Neural progenitor cell (in vitro differentiated cells): ENCODE results near the gene REEP3. TPM values are rescaled to one million over a fixed set of nuclear protein-coding genes. Genes with fewer than 3 reads are reported as not detected.

Experiments used
- DNase-seq: peaks from one replicate; pipeline ENCODE4 v3.0.0-alpha.2; 2016; ENCODE audit warnings: low spot score
- H2AFZ ChIP-seq: fragments of 200-600 bp; sonication (generic); replicated peaks from 2 replicates; pipeline ENCODE4 v1.6.1; 2016; ENCODE audit warnings: antibody characterized with exemption
- H3F3A ChIP-seq: fragments of 200-600 bp; sonication (generic); 2 replicates; pipeline ENCODE4 v1.6.1; 2016; ENCODE audit warnings: antibody characterized with exemption, low read depth
- H3K27ac ChIP-seq: fragments of 200-600 bp; sonication (generic); 2 replicates; pipeline ENCODE4 v1.5.1; 2016; ENCODE audit warnings: mild to moderate bottlenecking
- H3K27me3 ChIP-seq: fragments of 200-600 bp; sonication (generic); 2 replicates; pipeline ENCODE4 v1.6.1; 2016; ENCODE audit warnings: mild to moderate bottlenecking, moderate library complexity
- H3K36me3 ChIP-seq: fragments of 200-600 bp; sonication (generic); 2 replicates; pipeline ENCODE4 v1.5.1; 2016
- H3K4me1 ChIP-seq: fragments of 200-600 bp; sonication (generic); 2 replicates; pipeline ENCODE4 v1.6.1; 2016; ENCODE audit warnings: mixed run types
- H3K4me2 ChIP-seq: fragments of 200-600 bp; sonication (generic); 2 replicates; pipeline ENCODE4 v1.6.1; 2016
- H3K4me3 ChIP-seq: fragments of 200-600 bp; sonication (generic); 2 replicates; pipeline ENCODE4 v1.5.1; 2016
- H3K79me2 ChIP-seq: fragments of 200-600 bp; sonication (generic); 2 replicates; pipeline ENCODE4 v1.6.1; 2016; ENCODE audit warnings: low read depth
- H3K9ac ChIP-seq: fragments of 200-600 bp; sonication (generic); 2 replicates; pipeline ENCODE4 v1.6.1; 2016
- H3K9me3 ChIP-seq: fragments of 200-600 bp; sonication (generic); 2 replicates; pipeline ENCODE4 v1.5.1; 2016; ENCODE audit warnings: low read depth
- H4K20me1 ChIP-seq: fragments of 200-600 bp; sonication (generic); 2 replicates; pipeline ENCODE4 v1.6.1; 2016; ENCODE audit warnings: low read depth
- H3K27ac Mint-ChIP-seq: 3 replicates; pipeline ENCODE4 v1.8.0; 2021; ENCODE audit warnings: mixed read lengths
- H3K27me3 Mint-ChIP-seq: 2 replicates; pipeline ENCODE4 v1.8.0; 2022; ENCODE audit warnings: low read depth, mild to moderate bottlenecking, inconsistent platforms, moderate library complexity, mixed read lengths; ENCODE audit not compliant: insufficient read depth
- H3K36me3 Mint-ChIP-seq: 3 replicates; pipeline ENCODE4 v1.8.0; 2021; ENCODE audit warnings: mixed read lengths
- H3K4me1 Mint-ChIP-seq: 3 replicates; pipeline ENCODE4 v1.8.0; 2021; ENCODE audit warnings: mixed read lengths
- H3K4me3 Mint-ChIP-seq: 3 replicates; pipeline ENCODE4 v1.8.0; 2021; ENCODE audit warnings: mild to moderate bottlenecking, moderate library complexity, mixed read lengths
- H3K9me3 Mint-ChIP-seq: 3 replicates; pipeline ENCODE4 v1.8.0; 2020; ENCODE audit warnings: mixed read lengths
- CTCF ChIP-seq: fragments of 200-600 bp; sonication (generic); IDR thresholded peaks from 2 replicates; pipeline ENCODE4 v1.5.1; 2017; ENCODE audit warnings: antibody characterized with exemption, mild to moderate bottlenecking
- EZH2 ChIP-seq: fragments of 200-600 bp; sonication (generic); IDR thresholded peaks from 2 replicates; pipeline ENCODE4 v1.6.1; 2017; ENCODE audit warnings: antibody characterized with exemption, mild to moderate bottlenecking, moderate library complexity
- EZH2phosphoT487 ChIP-seq: fragments of 200-600 bp; sonication (generic); IDR thresholded peaks from 2 replicates; pipeline ENCODE4 v1.6.1; 2017; ENCODE audit warnings: antibody characterized with exemption
- total RNA-seq: library from RNA; depleted of rRNA; stranded (reverse); fragments of >200 nt; gene quantifications from 2 replicates; pipeline ENCODE4 v1.2.3, GENCODE V29; 2015; ENCODE audit warnings: low replicate concordance

REEP3 gene
- total RNA-seq, 1 donor from 2014 or later, result 42.0 TPM

- no peak overlapping the region for H3K4me3 Mint-ChIP-seq
- H3K4me1 ChIP-seq, result peaks cover 26% of the 10 kb centered on the region
- H3K4me3 ChIP-seq, result no peak overlapping the region
- H3K9ac ChIP-seq, result no peak overlapping the region
- H3K36me3 ChIP-seq, result no peaks in the 10 kb centered on the region
- no peak overlapping the region for H3K27ac ChIP-seq
- H3K36me3 Mint-ChIP-seq, result no peaks in the 10 kb centered on the region
- H3K9me3 ChIP-seq, result no peaks in the 10 kb centered on the region
- no peaks in the 10 kb centered on the region for H3K27me3 Mint-ChIP-seq
- no peaks in the 10 kb centered on the region for H3K27me3 ChIP-seq
- H4K20me1 ChIP-seq, result peaks cover 46% of the 10 kb centered on the region
- H2AFZ ChIP-seq, result no peak overlapping the region
- DNase-seq, result no peak
- TF ChIP-seq CTCF, result no peak
- TF ChIP-seq EZH2phosphoT487, result no peak
- TF ChIP-seq EZH2, result no peak
- no peak overlapping the region for H3K27ac Mint-ChIP-seq
- peaks cover 25% of the 10 kb centered on the region for H3F3A ChIP-seq
- peaks cover 4% of the 10 kb centered on the region for H3K4me1 Mint-ChIP-seq
- H3K4me2 ChIP-seq, result no peak overlapping the region
- H3K9me3 Mint-ChIP-seq, result no peaks in the 10 kb centered on the region
- H3K79me2 ChIP-seq, result peaks cover 99% of the 10 kb centered on the region
Observed at GRCh38 chr10:63483983-63484382, 37.2 kb upstream of the REEP3 start.

GRCh38 chr10:63487990-63488389, 33.2 kb upstream of the REEP3 start:
- no peak overlapping the region for H2AFZ ChIP-seq
- no peaks in the 10 kb centered on the region for H3K27me3 ChIP-seq
- H3K4me2 ChIP-seq, result no peak overlapping the region
- H3F3A ChIP-seq, result peaks cover 25% of the 10 kb centered on the region
- peaks cover 99% of the 10 kb centered on the region for H3K79me2 ChIP-seq
- H3K9me3 ChIP-seq, result no peaks in the 10 kb centered on the region
- peaks cover 16% of the 10 kb centered on the region for H3K9me3 Mint-ChIP-seq
- no peak overlapping the region for H3K27ac ChIP-seq
- peaks cover 4% of the 10 kb centered on the region for H3K4me1 Mint-ChIP-seq
- peaks cover 26% of the 10 kb centered on the region for H3K4me1 ChIP-seq
- no peak overlapping the region for H3K9ac ChIP-seq
- H3K4me3 ChIP-seq, result no peak overlapping the region
- DNase-seq, result no peak
- no peak overlapping the region for H3K27ac Mint-ChIP-seq
- peaks cover 9% of the 10 kb centered on the region for H3K36me3 Mint-ChIP-seq
- no peak for TF ChIP-seq CTCF
- no peak for TF ChIP-seq EZH2phosphoT487
- H4K20me1 ChIP-seq, result peaks cover 42% of the 10 kb centered on the region
- H3K4me3 Mint-ChIP-seq, result no peak overlapping the region
- no peaks in the 10 kb centered on the region for H3K27me3 Mint-ChIP-seq
- H3K36me3 ChIP-seq, result peaks cover 5% of the 10 kb centered on the region

- no peaks in the 10 kb centered on the region for H3K27me3 ChIP-seq
- Mint-ChIP-seq H3K4me3 (no peak overlapping the region), H3K9me3 (peaks cover 16% of the 10 kb centered on the region), H3K27me3 (no peaks in the 10 kb centered on the region), H3K27ac (no peak overlapping the region), H3K36me3 (peaks cover 11% of the 10 kb centered on the region), H3K4me1 (peaks cover 4% of the 10 kb centered on the region)
- H4K20me1 ChIP-seq, result peaks cover 29% of the 10 kb centered on the region
- no peak overlapping the region for H2AFZ ChIP-seq
- H3K27ac ChIP-seq, result no peak overlapping the region
- H3K4me3 ChIP-seq, result no peak overlapping the region
- no peak for DNase-seq
- peaks cover 18% of the 10 kb centered on the region for H3F3A ChIP-seq
- no peak overlapping the region for H3K9ac ChIP-seq
- peaks cover 99% of the 10 kb centered on the region for H3K79me2 ChIP-seq
- TF ChIP-seq EZH2phosphoT487 (no peak), CTCF (no peak), EZH2 (no peak)
- H3K4me1 ChIP-seq, result peaks cover 20% of the 10 kb centered on the region
- H3K36me3 ChIP-seq, result peaks cover 5% of the 10 kb centered on the region
- no peaks in the 10 kb centered on the region for H3K9me3 ChIP-seq
- H3K4me2 ChIP-seq, result no peak overlapping the region
Observed at GRCh38 chr10:63489838-63490237, 31.4 kb upstream of the REEP3 start.
